Kidney epithelial cell (primary cell): Measurements from ENCODE around the gene TCP1. TPM values are rescaled to one million over a fixed set of nuclear protein-coding genes. Genes with fewer than 3 reads are reported as not detected.

Experiments
- DNase-seq: peaks from one replicate; pipeline ENCODE4 v3.0.0-alpha.2; 2010; ENCODE audit warnings: low read depth
- H3K27me3 ChIP-seq: 2 replicates; pipeline ENCODE4 v1.6.0; 2011; ENCODE audit warnings: low read length; ENCODE audit not compliant: control insufficient read depth, insufficient read depth
- H3K36me3 ChIP-seq: 2 replicates; pipeline ENCODE4 v1.5.1; 2011; ENCODE audit warnings: low read length; ENCODE audit not compliant: control insufficient read depth, insufficient read depth
- H3K4me3 ChIP-seq: 2 replicates; pipeline ENCODE4 v1.5.1; 2011; ENCODE audit warnings: low read depth, mild to moderate bottlenecking, control low read depth, low read length
- total RNA-seq: library from RNA; depleted of rRNA; stranded (reverse); fragments of >200 nt; gene quantifications from 2 replicates; pipeline ENCODE4 v1.2.3, GENCODE V29; 2015
- TF ChIP-seq, protein P1 (sequence below): IDR thresholded peaks from 2 replicates; pipeline ENCODE4 v1.5.1; 2011; ENCODE audit warnings: mild to moderate bottlenecking, moderate library complexity, low read length, control low read depth, inconsistent platforms; ENCODE audit not compliant: insufficient read depth, poor library complexity, severe bottlenecking

The TCP1 gene
- total RNA-seq, 1 donor from 2014 or later: 209 TPM

DNA sequence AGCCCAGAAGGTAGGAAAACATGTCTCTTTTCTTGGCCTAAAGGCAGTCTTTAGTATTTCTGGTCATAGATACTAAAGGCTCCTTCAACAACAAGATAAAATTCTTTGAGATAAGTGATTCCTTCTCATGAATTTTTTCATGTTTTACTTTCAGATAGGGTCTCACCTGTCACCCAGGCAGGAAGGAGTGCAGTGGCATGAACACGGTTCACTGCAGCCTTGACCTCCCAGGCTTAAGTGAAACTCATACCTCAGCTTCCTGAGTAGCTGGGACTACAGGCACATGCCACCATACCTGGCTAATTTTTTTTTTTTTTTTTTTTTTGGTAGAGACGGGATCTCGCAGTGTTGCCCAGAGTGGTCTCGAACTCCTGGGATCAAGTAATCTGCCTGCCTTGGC, 19.7 kb upstream of the TCP1 start:
- TF ChIP-seq, protein P1, sequence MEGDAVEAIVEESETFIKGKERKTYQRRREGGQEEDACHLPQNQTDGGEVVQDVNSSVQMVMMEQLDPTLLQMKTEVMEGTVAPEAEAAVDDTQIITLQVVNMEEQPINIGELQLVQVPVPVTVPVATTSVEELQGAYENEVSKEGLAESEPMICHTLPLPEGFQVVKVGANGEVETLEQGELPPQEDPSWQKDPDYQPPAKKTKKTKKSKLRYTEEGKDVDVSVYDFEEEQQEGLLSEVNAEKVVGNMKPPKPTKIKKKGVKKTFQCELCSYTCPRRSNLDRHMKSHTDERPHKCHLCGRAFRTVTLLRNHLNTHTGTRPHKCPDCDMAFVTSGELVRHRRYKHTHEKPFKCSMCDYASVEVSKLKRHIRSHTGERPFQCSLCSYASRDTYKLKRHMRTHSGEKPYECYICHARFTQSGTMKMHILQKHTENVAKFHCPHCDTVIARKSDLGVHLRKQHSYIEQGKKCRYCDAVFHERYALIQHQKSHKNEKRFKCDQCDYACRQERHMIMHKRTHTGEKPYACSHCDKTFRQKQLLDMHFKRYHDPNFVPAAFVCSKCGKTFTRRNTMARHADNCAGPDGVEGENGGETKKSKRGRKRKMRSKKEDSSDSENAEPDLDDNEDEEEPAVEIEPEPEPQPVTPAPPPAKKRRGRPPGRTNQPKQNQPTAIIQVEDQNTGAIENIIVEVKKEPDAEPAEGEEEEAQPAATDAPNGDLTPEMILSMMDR: no peak
- no peak for DNase-seq
- no peaks in the 10 kb centered on the region for H3K36me3 ChIP-seq
- H3K4me3 ChIP-seq: no peak overlapping the region
- no peaks in the 10 kb centered on the region for H3K27me3 ChIP-seq

DNA sequence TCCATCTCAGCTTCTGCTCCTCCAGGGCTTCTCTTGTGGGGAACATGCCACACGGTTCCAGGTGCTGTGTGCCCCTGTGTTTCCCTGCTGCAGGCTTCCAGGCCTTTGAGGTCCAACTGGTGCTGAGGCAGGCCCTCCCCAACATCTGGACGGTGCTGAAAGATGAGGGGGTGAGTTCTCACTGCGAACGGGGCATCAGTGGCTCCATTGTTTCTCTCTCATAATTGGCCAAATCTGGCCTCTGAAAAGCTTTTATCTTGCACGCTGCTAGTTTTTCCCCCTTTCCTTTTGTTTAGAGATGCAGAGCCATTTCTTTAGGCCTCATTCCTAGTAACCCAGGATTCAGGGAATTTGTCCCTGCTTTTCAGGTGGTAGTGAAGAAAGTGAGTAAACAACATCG, 19.2 kb upstream of the TCP1 start:
- TF ChIP-seq, protein P1: no peak
- Histone ChIP-seq H3K36me3 (no peaks in the 10 kb centered on the region), H3K4me3 (no peak overlapping the region), H3K27me3 (no peaks in the 10 kb centered on the region)
- DNase-seq: no peak

DNA sequence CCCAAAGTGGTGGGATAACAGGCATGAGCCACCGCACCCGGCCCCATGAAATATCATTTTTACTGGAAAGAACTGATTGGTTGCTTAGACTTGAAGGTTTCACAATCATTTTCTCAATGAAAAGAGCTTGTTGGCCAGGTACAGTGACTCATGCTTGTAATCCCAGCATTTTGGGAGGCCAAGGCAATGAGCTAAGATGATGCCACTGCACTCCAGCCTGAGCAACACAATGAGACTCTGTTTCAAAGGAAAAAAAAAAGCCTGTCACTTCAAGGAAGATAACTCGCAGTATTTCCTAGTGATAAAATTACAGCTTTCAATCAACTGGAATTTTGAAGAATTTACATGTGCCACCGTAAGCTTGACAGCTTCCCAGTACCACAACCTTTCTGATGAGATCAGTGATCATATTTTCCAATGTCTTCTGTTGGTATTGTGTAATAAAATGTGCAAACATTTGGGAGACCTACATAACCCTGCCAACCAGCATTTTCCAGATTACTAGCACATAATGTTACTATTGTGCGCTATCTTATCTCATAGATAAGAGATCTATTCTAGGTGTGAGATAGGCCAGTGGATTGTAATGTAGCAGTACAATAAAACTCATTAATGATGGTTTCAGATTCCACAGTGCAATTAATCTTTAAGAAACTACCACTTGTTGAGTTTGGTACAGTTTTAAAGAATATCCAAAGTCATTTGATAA, 17.9 kb upstream of the TCP1 start:
- Histone ChIP-seq H3K27me3 (no peaks in the 10 kb centered on the region), H3K36me3 (no peaks in the 10 kb centered on the region), H3K4me3 (no peak overlapping the region)
- TF ChIP-seq, protein P1: no peak
- no peak for DNase-seq

DNA sequence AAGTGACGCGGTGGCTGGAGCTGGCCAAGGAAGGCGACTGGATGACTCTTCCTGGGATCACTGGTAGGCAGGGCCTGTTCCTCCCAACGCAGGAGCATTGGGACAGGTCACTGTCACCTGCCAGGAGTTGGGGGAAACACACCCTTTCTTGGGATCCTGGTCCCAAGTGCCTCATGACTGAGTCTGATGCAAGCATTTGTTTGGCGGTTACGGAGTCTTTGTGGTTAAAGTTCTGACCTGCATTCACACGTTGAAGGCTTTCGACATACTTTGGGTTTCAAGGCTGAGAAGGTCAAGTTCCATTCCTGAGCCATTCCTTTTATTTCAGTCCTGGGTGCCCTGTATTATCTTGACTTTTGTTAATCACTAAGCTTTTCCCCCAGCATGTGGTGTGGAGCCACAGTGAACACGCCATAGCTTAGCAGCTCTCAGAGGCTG, 16.6 kb upstream of the TCP1 start:
- Histone ChIP-seq H3K4me3 (no peak overlapping the region), H3K36me3 (no peaks in the 10 kb centered on the region), H3K27me3 (no peaks in the 10 kb centered on the region)
- DNase-seq: no peak
- TF ChIP-seq, protein P1: no peak

DNA sequence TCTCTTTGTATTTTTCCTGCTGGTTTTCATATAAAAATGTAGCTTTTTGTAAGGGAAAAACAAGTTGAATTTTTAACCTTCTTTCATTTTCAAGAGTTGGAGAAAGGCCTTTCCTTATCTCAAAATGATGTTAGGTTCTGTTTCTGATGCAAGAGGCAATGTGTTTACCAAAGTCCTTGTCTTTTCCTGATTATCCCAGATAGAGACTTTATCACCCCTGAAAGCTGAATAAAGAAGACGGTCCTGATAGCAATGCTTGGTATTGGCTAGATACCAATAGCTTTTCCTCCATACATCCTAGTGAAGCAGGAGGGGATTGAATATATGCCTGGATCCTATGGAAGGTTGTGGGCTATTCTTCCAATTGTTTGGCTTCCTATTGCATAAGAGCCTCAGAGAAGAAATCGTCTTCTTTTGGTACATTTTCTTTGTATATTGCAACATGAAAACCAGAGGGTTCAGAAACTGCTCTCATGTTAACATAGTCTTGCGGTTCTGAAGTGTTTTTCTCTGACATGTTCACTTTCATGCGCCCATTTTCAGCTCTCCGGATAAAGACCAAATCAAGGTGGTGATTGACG, 16.1 kb upstream of the TCP1 start:
- TF ChIP-seq, protein P1: no peak
- H3K27me3 ChIP-seq: no peaks in the 10 kb centered on the region
- DNase-seq: no peak
- no peaks in the 10 kb centered on the region for H3K36me3 ChIP-seq
- H3K4me3 ChIP-seq: no peak overlapping the region
